ENCODE data around the gene CROCC.

DNA sequence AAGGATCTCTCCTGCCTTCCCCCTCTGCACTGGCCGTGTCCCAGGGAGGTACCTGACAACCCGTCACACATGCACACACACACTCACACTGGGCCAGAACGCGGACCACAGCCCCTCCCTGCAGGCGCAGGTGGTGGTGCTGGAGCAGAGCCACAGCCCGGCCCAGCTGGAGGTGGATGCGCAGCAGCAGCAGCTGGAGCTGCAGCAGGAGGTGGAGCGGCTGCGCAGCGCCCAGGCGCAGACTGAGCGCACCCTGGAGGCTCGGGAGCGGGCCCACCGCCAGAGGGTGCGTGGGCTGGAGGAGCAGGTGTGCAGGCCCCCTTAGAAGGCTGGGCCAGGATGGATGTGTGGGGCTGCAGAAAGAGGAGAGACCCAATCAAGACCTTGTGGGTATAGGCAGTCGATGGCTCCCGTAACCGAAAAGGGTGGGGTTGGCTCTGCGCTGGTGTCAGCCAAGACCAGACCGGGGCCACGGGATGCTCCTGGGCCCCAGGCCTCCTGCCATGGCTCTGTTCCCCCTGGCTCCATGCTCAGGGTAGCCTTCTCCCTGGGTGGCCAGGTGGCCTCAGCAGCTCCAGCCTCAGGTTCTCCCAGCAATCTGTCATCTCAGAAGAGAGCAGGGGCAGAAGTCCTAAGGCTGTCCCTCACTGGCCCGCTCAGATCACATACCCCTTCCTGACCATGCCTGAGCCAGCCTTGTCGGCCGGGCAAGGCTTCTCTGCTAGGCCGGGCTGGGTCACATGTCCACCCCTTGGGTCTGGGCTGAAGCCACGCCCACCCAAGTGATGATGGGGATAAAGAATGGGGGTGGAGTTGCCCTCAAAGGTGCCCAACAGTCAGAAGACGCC, 49.8 kb downstream of the CROCC start:
- TF ChIP-seq NRF1 (IDR thresholded peaks at IDR 0.05; ENCODE audit: low read depth, low read length) (no peak), GABPA (IDR thresholded peaks at IDR 0.05; ENCODE audit: low read depth) (no peak), MXI1 (IDR thresholded peaks at IDR 0.05; ENCODE audit: low read depth, low read length) (no peak), EP300 (IDR thresholded peaks at IDR 0.05; ENCODE audit: borderline replicate concordance in 1 of 2, low read depth in 1 of 2, low read length in 1 of 2) (no peak), YY1 (IDR thresholded peaks at IDR 0.05; ENCODE audit: low read depth) (no peak), RXRA (IDR thresholded peaks at IDR 0.05; ENCODE audit: borderline replicate concordance, low read depth) (no peak), SMC3 (IDR thresholded peaks at IDR 0.05; ENCODE audit: low read depth, low read length) (no peak), GATA2 (CRISPR knock-in tag; IDR thresholded peaks at IDR 0.05) (no peak)
- TF ChIP-seq, protein P1, sequence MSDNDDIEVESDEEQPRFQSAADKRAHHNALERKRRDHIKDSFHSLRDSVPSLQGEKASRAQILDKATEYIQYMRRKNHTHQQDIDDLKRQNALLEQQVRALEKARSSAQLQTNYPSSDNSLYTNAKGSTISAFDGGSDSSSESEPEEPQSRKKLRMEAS (IDR thresholded peaks at IDR 0.05; ENCODE audit: low read depth): no peak
- TF ChIP-seq, protein P2, sequence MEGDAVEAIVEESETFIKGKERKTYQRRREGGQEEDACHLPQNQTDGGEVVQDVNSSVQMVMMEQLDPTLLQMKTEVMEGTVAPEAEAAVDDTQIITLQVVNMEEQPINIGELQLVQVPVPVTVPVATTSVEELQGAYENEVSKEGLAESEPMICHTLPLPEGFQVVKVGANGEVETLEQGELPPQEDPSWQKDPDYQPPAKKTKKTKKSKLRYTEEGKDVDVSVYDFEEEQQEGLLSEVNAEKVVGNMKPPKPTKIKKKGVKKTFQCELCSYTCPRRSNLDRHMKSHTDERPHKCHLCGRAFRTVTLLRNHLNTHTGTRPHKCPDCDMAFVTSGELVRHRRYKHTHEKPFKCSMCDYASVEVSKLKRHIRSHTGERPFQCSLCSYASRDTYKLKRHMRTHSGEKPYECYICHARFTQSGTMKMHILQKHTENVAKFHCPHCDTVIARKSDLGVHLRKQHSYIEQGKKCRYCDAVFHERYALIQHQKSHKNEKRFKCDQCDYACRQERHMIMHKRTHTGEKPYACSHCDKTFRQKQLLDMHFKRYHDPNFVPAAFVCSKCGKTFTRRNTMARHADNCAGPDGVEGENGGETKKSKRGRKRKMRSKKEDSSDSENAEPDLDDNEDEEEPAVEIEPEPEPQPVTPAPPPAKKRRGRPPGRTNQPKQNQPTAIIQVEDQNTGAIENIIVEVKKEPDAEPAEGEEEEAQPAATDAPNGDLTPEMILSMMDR (IDR thresholded peaks at IDR 0.05): no peak
- TF ChIP-seq, protein P3, sequence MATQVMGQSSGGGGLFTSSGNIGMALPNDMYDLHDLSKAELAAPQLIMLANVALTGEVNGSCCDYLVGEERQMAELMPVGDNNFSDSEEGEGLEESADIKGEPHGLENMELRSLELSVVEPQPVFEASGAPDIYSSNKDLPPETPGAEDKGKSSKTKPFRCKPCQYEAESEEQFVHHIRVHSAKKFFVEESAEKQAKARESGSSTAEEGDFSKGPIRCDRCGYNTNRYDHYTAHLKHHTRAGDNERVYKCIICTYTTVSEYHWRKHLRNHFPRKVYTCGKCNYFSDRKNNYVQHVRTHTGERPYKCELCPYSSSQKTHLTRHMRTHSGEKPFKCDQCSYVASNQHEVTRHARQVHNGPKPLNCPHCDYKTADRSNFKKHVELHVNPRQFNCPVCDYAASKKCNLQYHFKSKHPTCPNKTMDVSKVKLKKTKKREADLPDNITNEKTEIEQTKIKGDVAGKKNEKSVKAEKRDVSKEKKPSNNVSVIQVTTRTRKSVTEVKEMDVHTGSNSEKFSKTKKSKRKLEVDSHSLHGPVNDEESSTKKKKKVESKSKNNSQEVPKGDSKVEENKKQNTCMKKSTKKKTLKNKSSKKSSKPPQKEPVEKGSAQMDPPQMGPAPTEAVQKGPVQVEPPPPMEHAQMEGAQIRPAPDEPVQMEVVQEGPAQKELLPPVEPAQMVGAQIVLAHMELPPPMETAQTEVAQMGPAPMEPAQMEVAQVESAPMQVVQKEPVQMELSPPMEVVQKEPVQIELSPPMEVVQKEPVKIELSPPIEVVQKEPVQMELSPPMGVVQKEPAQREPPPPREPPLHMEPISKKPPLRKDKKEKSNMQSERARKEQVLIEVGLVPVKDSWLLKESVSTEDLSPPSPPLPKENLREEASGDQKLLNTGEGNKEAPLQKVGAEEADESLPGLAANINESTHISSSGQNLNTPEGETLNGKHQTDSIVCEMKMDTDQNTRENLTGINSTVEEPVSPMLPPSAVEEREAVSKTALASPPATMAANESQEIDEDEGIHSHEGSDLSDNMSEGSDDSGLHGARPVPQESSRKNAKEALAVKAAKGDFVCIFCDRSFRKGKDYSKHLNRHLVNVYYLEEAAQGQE (IDR thresholded peaks at IDR 0.05; ENCODE audit: low read depth, low read length): no peak
